Dedifferentiated amniotic fluid mesenchymal stem cell (primary cell): ENCODE data around the gene SLC27A2.

Source experiments
- DNase-seq: peaks from one replicate; pipeline ENCODE4 v3.0.0-alpha.2; 2016; ENCODE audit errors: extremely low spot score

SLC27A2 gene

DNA sequence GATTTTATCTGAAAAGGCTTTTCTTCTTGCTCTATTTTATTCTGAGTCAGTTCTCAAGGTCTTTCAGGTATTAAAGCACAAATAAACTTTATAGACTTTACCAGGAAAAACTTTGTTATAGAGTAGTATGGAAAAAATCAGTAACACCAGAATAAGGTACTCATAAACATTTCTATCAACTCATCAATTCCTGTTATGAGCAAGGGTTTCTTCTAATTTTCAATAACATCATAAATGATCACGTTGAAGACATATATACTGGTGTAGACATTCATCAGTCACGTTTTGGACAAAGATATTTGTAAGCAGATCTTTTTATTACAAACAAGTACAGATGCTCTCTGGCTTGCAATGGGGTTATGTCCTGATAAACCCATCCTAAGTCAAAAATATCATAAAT lies 93.1 kb downstream of the SLC27A2 start:
- DNase-seq, result no peak

DNA sequence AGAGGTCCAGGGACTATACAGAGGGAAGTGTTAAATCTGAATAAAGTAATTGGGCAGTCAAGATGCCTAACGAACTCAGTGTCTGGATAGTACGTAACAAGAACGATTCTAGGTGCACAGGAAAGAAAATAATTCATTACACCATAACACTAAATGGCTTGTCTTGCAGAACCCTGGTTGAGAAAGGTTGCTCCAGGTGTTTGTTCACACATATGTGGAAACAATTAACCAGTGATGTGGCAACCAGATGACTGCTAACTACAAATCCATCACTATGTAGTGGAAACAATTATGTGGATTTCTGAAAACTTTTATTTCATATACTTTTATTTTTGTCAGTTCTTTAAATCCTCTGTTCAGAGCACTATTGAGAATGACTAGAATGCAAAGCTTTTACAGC lies 93.9 kb downstream of the SLC27A2 start:
- DNase-seq, result no peak

DNA sequence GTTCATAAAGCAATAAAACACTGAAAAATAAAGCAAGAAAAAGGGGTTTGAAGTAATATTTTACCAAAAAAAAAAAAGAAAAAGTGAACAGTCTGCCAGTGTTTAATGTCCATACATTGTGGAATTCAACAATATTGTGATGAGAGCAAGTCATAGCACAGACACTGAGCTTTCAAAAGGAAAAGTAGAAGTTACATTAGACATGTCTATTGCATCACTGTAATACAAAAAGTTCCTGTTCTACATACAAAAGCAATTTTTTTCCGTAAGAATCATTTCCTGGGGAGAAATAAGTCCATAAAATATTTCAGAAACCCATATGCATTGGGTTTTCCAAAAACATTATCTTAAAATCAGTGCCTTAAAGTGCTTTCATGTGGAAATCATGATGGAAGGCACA lies 95.4 kb downstream of the SLC27A2 start:
- no peak for DNase-seq

DNA sequence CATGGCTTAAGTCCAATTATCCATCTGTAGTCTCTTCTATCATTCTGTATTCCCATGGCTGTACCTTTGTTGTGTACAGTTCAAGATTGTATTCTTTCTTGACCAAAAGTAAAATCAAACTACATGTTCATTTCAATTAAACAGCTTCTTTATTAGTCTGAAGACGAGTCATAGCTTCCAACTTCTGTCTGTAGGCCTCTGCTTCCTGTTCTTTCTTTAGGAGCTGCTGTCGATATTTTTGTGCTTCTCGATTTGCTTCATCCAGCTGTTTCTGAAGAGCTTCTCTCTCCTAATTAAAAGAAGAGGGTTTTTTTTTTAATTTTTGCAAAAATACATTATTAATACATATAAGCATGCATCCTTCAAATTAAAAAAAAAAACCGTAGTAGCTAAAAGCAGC lies 96.5 kb downstream of the SLC27A2 start:
- no peak for DNase-seq

DNA sequence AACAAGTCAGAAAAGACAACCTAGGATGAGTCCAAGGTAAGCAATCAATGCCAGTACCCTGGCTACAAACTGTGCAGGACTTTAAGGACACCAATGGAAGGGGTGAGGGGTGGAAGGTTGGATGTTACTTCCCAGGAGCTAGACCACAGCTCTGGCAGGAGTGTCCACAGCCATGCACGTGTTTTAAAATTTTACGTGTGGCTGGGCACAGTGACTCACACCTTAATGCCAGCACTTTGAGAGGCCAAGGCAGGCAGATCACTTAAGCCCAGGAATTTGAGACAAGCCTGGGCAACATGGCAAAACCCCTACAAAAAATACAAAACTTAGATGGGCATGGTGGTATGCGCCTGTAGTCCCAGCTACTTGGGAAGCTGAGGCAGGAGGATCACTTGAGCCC lies 98.3 kb downstream of the SLC27A2 start:
- DNase-seq, result no peak

DNA sequence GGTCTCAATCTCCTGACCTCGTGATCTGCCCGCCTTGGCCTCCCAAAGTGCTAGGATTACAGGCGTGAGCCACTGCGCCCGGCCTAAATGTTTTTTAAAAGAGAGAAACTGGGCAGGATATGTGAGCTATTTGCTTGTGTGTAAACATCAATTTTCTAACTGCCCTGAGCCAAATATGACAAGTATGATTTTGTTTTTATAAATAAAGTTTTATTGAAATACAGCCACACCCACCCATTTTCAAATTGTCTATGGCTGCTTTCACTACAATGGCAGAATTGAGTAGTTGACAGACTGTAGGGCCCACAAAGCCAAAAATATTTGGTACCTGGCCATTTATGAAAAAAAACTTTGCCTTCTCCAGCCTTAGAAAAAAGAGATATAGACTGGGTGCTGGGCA lies 99.4 kb downstream of the SLC27A2 start:
- DNase-seq, result no peak
